ENCODE results near the gene LVRN. TPM values are rescaled to one million over a fixed set of nuclear protein-coding genes. Genes with fewer than 3 reads are reported as not detected.
A peak's percentile ranks its signal among the peaks of the same experiment; 100 is the strongest.

The LVRN gene
- total and polyA plus RNA-seq, 2 of the 4 experiments (the other 2 are of a cell fraction) = 0.10 to 0.18 TPM

DNA sequence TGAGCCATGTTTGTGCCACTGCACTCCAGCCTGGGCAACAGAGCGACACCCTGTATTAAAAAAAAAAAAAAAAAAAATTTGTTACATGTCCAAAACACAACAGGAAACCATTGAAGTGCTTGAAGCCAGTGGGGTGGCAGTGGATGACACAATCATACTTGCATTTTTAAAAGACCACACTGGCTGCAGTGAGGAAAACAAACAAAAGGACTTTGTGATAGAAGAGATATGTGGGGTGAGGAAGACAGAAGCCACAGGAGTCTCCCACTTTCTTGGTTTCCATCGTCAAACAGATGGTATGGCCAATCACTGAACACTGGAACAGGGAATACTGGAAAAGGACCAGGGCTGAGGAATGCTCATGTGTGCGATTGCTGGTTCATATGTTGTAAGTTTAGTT, 101.7 kb downstream of the LVRN start:
- Histone ChIP-seq H2BK120ac (ENCODE audit: low read depth, low read length) (no peak overlapping the region), H4K8ac (ENCODE audit: low read depth in 2 of 2, low read length in 2 of 2) (no peak overlapping the region), H3K4ac (ENCODE audit: low read depth, low read length) (no peak overlapping the region), H3K36me3 (ENCODE audit: control insufficient read depth, insufficient read depth, low read length) (no peaks in the 10 kb centered on the region), H3K9me3 (ENCODE audit: control insufficient read depth, insufficient read depth, low read length) (no peaks in the 10 kb centered on the region), H2AK5ac (ENCODE audit: low read depth, low read length) (no peak overlapping the region), H3K14ac (replicated peaks; ENCODE audit: low read depth, low read length) (no peak overlapping the region), H3K9ac (ENCODE audit: low read depth, low read length) (no peak overlapping the region), H2BK5ac (ENCODE audit: low read depth, low read length, poor library complexity, severe bottlenecking) (no peak overlapping the region), H2BK20ac (ENCODE audit: low read depth, low read length) (0 out of 2 replicates have a peak overlapping the region, but pooled peaks have one; percentile 45), H3K9me1 (ENCODE audit: insufficient read depth, low read length) (no peaks in the 10 kb centered on the region), H3K4me2 (ENCODE audit: low read depth, low read length) (no peak overlapping the region), H3K4me1 (ENCODE audit: control insufficient read depth, insufficient read depth, low read length) (no peaks in the 10 kb centered on the region), H3K27ac (ENCODE audit: insufficient read depth, low read length) (no peak overlapping the region), H2AK9ac (replicated peaks; ENCODE audit: low read depth, low read length, poor library complexity) (no peak overlapping the region), H4K91ac (ENCODE audit: insufficient read depth, low read depth, low read length) (no peak overlapping the region), H2BK15ac (ENCODE audit: low read depth, low read length) (no peak overlapping the region), H4K5ac (ENCODE audit: low read depth, low read length) (no peak overlapping the region), H3K18ac (ENCODE audit: low read depth, low read length) (no peak overlapping the region), H3K27me3 (ENCODE audit: control insufficient read depth, insufficient read depth, low read length) (peaks cover 1% of the 10 kb centered on the region; the same call in 1 of the 2 replicates), H3K79me1 (ENCODE audit: low read depth in 1 of 2, low read length in 2 of 2) (no peaks in the 10 kb centered on the region), H3K23ac (ENCODE audit: low read depth, low read length) (no peak overlapping the region; the same call in 1 of the 2 replicates), H4K20me1 (ENCODE audit: insufficient read depth, low read length) (no peaks in the 10 kb centered on the region), H3K4me3 (ENCODE audit: insufficient read depth, low read depth, low read length) (no peak overlapping the region), H2AFZ (replicated peaks; ENCODE audit: low read length, poor library complexity) (no peak overlapping the region), H3K56ac (ENCODE audit: extremely low read depth, insufficient read depth, low read length) (no peak overlapping the region)
- TF ChIP-seq MAFK (IDR thresholded peaks at IDR 0.05; ENCODE audit: low read depth, low read length) (no peak), FOS (IDR thresholded peaks at IDR 0.05; ENCODE audit: low read depth, low read length) (no peak), ELK1 (IDR thresholded peaks at IDR 0.05; ENCODE audit: borderline replicate concordance, low read depth, low read length) (no peak), NFE2L2 (IDR thresholded peaks at IDR 0.05; ENCODE audit: low read depth, low read length) (no peak), RFX5 (IDR thresholded peaks at IDR 0.05; ENCODE audit: low read depth, low read length) (no peak), RAD21 (IDR thresholded peaks at IDR 0.05; ENCODE audit: low read length) (no peak), MAZ (IDR thresholded peaks at IDR 0.05; ENCODE audit: borderline replicate concordance, low read depth, low read length) (no peak), BHLHE40 (IDR thresholded peaks at IDR 0.05; ENCODE audit: low read depth, low read length) (no peak), CHD1 (IDR thresholded peaks at IDR 0.05; ENCODE audit: low read depth, low read length) (no peak), RCOR1 (IDR thresholded peaks at IDR 0.05; ENCODE audit: insufficient replicate concordance, low read length) (no peak)
- TF ChIP-seq, protein P1, sequence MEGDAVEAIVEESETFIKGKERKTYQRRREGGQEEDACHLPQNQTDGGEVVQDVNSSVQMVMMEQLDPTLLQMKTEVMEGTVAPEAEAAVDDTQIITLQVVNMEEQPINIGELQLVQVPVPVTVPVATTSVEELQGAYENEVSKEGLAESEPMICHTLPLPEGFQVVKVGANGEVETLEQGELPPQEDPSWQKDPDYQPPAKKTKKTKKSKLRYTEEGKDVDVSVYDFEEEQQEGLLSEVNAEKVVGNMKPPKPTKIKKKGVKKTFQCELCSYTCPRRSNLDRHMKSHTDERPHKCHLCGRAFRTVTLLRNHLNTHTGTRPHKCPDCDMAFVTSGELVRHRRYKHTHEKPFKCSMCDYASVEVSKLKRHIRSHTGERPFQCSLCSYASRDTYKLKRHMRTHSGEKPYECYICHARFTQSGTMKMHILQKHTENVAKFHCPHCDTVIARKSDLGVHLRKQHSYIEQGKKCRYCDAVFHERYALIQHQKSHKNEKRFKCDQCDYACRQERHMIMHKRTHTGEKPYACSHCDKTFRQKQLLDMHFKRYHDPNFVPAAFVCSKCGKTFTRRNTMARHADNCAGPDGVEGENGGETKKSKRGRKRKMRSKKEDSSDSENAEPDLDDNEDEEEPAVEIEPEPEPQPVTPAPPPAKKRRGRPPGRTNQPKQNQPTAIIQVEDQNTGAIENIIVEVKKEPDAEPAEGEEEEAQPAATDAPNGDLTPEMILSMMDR (conservative IDR thresholded peaks at IDR 0.05; ENCODE audit: low read depth, low read length) = no peak
- TF ChIP-seq, protein P2, sequence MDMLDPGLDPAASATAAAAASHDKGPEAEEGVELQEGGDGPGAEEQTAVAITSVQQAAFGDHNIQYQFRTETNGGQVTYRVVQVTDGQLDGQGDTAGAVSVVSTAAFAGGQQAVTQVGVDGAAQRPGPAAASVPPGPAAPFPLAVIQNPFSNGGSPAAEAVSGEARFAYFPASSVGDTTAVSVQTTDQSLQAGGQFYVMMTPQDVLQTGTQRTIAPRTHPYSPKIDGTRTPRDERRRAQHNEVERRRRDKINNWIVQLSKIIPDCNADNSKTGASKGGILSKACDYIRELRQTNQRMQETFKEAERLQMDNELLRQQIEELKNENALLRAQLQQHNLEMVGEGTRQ (IDR thresholded peaks at IDR 0.05; ENCODE audit: low read depth, low read length) = no peak
- intact Hi-C loops (cut with micrococcal nuclease) (no loop called here), dilution Hi-C loops (cut with HindIII; ENCODE audit: low sequenced_read_pairs, unreplicated experiment) (no loop called here), in situ Hi-C loops (cut with MboI; ENCODE audit: low sequenced_read_pairs) (loop anchor here (25.0 kb wide), 1 partner anchor 752 kb away; no protein-coding TSS in a partner anchor)
- CTCF ChIA-PET = interaction anchor here (0.6 kb wide), 1 partner anchor 714 kb away, joined by 5 read pairs; no protein-coding TSS in a partner anchor
- DNase-seq (no peak), ATAC-seq (ENCODE audit: low read depth) (no peak)
- no TSS peak for BruUV-seq (replicated peaks)
- POLR2A ChIA-PET (ENCODE audit: unreplicated experiment) = no interaction called here
- WGBS, 2 experiments (ENCODE audit: extremely low coverage in 2 of 2, insufficient read length in 1 of 2) = no CpG with 5 or more reads among the region's 3 CpGs
